Sciatic nerve (tissue), 2 donors: Measurements from ENCODE around the gene CDKL4. TPM values are rescaled to one million over a fixed set of nuclear protein-coding genes. Genes with fewer than 3 reads are reported as not detected.
"Not testable (repeated sequence)": the region's sequence is repeated elsewhere in the genome, so short reads cannot be mapped to it uniquely, and the experiment has no call there.

ENCODE experiments used
- ATAC-seq: fragments of 200-7000 bp; cut with Tn5 transposase; one replicate; pipeline ENCODE4 v1.9.1; 2020; ENCODE audit warnings: mild to moderate bottlenecking, moderate library complexity
- DNase-seq: peaks from one replicate; pipeline ENCODE4 v3.0.0-alpha.2; 2020; ENCODE audit warnings: low spot score
- intact Hi-C: fragments of 100-400 bp; cut with DNase I; formaldehyde crosslinking; loops from one replicate; pipeline ENCODE4 v1.14.2; 2022
- total RNA-seq: library from RNA; stranded (reverse); fragmentation: NEBNext Ultra II Directional; extraction: Animal tissue kit (Norgen Biotek cat#: 25700); gene quantifications from one replicate; pipeline ENCODE4 v1.2.1, GENCODE V29; 2021
- donor health status: DM: no; HTN: no; CAD: no.
- donor health status: DM: no; HTN: no; CAD: no.

CDKL4 gene
- total RNA-seq, 1 donor from 2014 or later, result 0.53 TPM

- intact Hi-C loops, result no loop called here
- ATAC-seq (no peak), DNase-seq (no peak)
Measured at GRCh38 chr2:39152504-39152903, 91.3 kb downstream of the CDKL4 start.

DNA sequence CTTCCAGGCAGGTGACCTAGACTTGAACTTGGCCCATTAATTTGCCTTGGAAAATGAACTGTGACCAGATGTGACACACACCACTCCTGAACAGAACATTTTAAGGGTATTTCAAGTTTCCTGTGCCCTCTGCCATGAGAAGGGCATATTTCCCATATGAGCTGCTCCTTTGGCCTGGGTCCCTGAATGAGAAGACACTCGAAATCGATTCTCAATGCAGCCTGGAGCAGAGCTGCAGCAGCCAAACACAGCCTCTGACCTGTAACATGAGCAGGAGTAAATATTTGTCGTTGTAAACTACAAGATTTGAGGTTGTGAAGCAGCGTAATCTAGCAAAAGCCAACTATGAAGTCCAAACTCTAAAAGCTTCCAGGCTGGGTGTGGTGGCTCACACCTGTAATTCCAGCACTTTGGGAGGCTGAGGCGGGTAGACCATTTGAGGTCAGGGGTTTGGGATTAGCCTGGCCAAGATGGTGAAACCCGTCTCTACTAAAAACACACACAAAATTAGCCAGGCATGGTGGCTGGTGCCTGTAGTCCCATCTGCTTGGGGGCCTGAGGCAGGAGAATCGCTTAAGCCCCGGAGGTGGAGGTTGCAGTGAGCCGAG lies 92.8 kb downstream of the CDKL4 start:
- DNase-seq (no peak), ATAC-seq (no peak)
- intact Hi-C loops, result no loop called here

DNA sequence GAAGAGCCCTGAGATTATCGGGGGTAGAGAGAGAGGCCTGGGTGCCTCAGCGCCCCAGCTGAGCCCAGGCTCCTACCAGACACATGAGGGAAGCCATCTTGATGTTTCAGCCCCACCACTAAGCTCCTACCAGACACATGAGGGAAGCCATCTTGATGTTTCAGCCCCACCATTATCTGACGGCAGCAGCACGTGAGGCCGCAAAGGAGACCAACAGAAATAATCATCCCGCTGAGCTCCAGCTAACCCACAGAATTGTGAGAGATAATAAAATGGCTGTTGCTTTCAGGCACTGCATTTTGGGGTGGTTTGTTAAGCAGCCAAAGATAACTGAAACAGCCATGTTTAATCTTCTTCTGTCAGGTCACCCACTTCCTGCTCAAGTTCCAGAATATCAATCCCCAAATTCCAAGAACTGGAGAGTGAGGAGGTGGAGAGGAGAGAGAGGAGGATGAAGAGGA lies 93.6 kb downstream of the CDKL4 start:
- no peak for ATAC-seq
- intact Hi-C loops, result no loop called here

DNA sequence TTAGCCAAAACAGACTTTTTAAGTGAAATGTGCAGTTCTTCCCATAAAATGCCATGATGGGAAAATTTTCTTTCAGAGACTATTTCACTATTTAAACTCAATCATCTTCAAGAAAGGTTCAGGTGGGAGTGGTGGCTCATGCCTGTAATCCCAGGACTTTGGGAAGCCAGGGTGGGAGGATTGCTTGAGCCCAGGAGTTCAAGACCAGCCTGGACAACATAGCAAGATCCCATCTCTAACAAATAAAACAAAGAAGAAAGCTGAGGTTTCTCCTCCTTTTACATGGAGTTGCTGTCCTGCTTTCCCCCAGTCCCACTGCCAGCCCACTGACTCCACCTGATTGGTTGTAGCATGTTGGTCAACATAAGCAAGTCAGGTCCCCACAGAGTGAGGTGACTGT lies 97.1 kb downstream of the CDKL4 start:
- DNase-seq, result no peak
- intact Hi-C loops, result no loop called here
- no peak for ATAC-seq

More for the DNA sequence above, 93.6 kb downstream of the CDKL4 start:
- no peak for DNase-seq

DNA sequence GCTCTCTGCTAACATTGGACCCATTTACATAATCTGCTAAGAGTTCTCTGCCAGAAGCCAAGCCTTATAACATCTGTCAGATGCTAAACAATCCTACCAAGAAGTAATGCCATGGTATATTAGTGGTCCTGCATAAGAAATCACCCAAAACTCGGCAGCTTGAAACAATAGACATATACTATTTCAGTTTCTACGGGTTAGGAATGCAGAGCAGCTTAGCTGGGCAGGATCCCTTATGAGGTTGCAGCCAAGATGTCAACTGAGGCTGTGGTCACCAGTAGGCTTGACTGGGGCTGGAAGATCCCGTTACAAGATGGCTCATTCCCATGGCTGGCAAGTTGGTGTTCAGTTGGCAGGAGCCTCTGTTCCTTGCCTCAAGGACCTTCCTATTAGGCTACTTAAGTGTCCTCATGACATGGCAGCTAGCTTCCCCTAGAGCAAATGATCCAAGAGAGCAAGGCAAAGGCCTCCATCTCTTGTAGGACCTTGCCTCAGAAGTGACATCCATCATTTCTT lies 97.8 kb downstream of the CDKL4 start:
- DNase-seq, result no peak
- intact Hi-C loops, result no loop called here

GRCh38 chr2:39144416-39144815 lies 99.4 kb downstream of the CDKL4 start:
- DNase-seq, result no peak

More for the DNA sequence above, 97.8 kb downstream of the CDKL4 start:
- ATAC-seq, result no peak

DNA sequence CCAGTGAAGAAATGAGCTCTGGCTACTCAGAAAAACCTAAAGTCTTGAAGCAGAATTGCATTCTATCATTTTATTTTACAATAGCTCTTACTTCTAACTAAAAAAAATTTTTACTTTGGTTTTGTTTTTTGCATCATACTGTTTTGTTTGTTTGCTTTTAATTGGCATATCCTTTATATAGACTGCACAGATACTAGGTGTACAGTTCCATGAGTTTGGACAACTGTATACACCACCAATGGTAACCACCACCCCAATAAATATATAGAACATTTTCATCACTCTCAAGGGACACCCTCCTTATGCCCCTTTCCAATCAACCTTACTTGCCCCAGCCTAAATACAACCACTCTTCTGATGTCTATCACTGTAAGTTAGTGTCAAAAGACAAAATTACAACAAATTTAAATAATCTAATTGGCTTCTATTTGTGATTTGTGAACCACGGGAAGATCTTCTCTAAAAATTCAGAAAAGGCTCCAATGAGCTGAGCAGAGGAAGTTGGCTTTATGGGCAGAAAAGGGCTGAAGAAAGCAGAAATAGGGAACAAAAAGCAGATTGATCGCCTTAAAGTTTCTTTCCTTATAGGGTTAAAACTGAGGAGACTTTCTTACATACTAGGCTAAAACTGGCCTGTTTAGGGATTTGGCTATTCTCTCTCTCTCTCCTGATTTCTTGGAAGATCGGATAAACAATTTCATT lies 100.7 kb downstream of the CDKL4 start:
- ATAC-seq (no peak), DNase-seq (no peak)
- intact Hi-C loops, result no loop called here

More at GRCh38 chr2:39144416-39144815, 99.4 kb downstream of the CDKL4 start:
- intact Hi-C loops, result no loop called here
- ATAC-seq, result no peak

DNA sequence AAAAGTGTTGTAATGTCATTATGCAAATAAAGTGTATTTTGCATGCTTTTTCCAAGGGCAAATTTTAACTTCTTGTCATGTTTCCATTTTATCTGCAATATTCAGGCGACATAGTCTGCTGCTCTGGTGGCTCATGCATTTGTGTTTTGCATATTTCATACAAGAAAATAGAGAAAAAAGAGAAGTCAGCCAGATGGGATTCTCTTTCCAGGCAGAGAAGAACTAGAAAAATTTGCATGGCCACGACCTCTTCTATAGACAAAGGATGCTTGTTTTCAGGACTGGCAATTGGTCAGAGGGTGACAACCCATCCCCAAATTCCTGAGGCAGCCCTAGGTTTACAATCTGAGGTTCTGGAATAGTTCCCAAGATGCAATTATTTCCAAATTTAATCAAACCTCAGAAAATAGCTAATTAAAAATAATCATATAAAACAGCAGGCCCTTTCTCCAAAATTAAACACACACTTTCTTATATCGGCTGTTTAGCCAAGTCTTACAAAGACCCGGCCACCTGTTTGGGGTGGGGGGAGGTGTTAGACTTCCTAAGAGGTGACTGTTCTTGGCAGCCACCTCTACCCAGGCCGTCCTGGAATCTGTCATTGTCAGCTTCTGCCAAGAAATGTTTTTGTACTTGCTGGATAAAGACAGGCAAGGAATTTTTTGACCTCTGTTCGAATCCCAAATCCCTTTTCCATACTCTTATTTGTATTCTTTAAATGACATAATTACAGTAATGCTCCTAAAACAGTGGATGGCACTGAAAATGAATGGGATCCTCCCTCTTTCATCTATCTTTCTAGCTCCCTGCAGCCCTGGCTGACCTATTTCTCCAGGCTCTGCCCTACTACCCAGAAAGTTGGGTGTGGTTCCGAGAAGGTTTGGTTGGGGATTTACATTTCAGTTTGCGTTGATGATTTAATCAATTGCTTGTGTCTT lies 102.2 kb downstream of the CDKL4 start:
- DNase-seq (no peak), ATAC-seq (peak; percentile 49)
- intact Hi-C loops, result no loop called here

DNA sequence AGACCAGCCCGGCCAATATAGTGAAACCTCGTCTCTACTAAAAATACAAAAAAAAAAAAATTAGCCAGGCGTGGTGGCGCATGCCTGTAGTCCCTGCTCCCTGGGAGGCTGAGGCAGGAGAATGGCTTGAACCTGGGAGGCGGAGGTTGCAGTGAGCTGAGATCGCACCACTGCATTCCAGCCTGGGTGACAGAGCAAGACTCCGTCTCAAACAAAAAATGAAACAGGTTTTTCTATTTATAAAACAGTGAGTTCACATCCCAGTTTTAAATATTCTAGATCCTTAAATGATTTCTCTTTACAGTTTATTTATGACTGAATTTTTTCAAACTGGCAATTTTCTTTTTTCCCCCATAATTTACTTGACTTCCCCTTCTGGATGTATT lies 102.8 kb downstream of the CDKL4 start:
- intact Hi-C loops, ATAC-seq, DNase-seq: not testable (repeated sequence)

- intact Hi-C loops, result no loop called here
- DNase-seq, result no peak
- ATAC-seq, result no peak
Measured at GRCh38 chr2:39140322-39140847, 103.4 kb downstream of the CDKL4 start.

GRCh38 chr2:39139511-39140237 lies 104.1 kb downstream of the CDKL4 start:
- intact Hi-C loops, result no loop called here
- DNase-seq (no peak), ATAC-seq (no peak)

DNA sequence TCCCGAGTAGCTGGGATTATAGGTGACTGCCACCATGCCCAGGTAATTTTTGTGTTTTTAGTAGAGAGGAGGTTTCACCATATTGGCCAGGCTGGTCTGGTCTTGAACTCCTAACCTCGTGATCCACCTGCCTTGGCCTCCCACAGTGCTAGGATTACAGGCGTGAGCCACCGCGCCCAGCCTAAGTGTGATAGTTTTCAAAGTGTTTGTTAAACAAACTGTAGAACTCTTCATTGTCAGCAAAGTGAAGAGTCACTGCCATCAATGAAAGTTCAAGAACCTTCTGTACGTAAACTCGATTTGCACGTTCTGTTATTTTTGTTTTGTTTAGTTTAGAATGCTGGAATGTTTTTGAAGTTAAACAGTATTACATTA lies 104.9 kb downstream of the CDKL4 start:
- ATAC-seq (no peak), DNase-seq (no peak)
- intact Hi-C loops, result no loop called here

GRCh38 chr2:39138187-39138836 lies 105.5 kb downstream of the CDKL4 start:
- ATAC-seq, DNase-seq, intact Hi-C loops: not testable (repeated sequence)

DNA sequence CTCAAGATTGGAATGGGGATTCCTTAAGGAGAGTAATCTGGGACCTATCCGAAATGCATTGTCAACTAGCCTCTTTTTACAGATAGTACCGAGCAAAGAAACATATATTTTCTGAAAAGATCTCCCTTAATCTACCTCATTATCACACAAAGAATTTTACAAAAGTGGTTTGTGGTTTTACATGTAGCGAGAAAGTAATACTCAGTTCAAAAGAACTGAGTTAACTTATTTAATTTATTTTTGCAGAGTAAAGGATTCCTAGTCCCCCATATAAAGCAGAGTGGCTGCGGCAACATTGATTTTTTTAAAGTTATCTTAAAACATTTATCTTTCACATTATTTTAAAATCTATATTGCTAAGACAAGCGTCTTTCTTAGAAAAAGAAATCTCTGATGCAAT lies 107.0 kb downstream of the CDKL4 start:
- DNase-seq (no peak), ATAC-seq (no peak)
- intact Hi-C loops, result no loop called here

DNA sequence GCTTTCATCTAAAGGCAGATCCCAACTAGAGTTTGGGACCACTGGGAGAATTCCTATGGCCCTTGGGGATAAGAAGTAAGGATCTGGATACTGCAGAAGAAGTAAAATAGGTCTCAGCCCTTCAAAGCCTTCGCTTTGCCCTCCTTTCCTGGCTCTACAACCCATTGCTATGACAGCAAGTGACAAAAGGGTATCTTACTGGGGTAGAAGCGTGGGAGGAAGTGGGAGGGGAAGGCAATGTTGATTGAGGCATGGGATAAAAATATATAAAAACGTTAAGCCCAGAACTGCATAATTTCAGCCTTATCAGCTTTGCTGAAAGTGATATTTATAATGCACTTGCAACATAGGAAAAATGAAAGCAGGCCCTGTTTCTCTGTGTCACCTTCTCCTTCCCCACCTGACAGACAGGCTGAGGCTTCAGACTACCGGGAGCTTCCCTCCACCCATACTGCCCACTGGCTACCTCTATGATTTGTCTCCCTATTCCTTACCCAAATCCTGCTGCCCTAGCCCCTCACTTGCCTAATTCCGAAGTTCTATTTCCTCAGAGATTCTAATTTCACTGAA lies 108.0 kb downstream of the CDKL4 start:
- intact Hi-C loops, result no loop called here
- no peak for ATAC-seq

DNA sequence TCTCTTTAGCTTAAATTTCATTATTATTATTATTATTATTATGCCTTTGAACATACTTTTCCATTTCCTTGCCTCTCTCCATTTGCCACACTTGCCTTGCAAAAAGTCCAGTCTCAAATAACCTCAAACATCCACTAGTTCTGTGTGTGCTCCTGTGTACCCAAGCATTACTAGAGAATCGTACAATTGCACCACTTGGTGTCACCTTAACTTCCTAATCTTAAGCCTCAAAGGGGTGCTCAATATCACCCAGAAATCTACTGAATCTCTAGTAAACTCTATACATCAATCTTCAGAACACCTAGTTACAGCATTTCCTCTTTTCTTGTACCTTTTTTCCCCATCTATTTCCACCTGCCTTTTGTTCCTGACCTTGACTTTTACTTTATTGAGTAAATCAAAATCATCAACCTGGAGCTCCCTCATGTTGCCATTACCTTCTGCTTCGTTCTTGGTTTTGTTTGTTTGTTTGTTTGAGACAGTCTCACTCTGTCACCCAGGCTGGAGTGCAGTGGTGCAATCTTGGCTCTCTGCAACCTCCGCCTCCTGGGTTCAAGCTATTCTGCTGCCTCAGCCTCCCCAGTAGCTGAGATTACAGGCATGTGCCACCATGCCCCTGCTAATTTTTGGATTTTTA lies 110.4 kb downstream of the CDKL4 start:
- DNase-seq, result no peak
- ATAC-seq, result no peak
- intact Hi-C loops, result no loop called here

More for the DNA sequence above, 108.0 kb downstream of the CDKL4 start:
- DNase-seq, result no peak

- intact Hi-C loops, result no loop called here
- DNase-seq (no peak), ATAC-seq (no peak)
Measured at GRCh38 chr2:39128919-39129391, 114.8 kb downstream of the CDKL4 start.
